Measurements from ENCODE around the gene PDZD7. TPM values are rescaled to one million over a fixed set of nuclear protein-coding genes. Genes with fewer than 3 reads are reported as not detected.

The PDZD7 gene
- total RNA-seq, 1 donor from 2014 or later = not detected

GRCh38 chr10:100968062-100968736 lies 62.7 kb downstream of the PDZD7 start:
- peaks cover 4% of the 10 kb centered on the region for H4K20me1 ChIP-seq (ENCODE audit: low read depth)
- Mint-ChIP-seq H3K27me3 (ENCODE audit: insufficient read depth, low read depth) (peaks cover 10% of the 10 kb centered on the region), H3K4me3 (peak overlapping the region; percentile 85), H3K9me3 (no peaks in the 10 kb centered on the region), H3K4me1 (peaks cover 31% of the 10 kb centered on the region), H3K27ac (no peak overlapping the region), H3K36me3 (peaks cover 3% of the 10 kb centered on the region)
- no peaks in the 10 kb centered on the region for H3K79me2 ChIP-seq (ENCODE audit: low read depth)
- H3K9ac ChIP-seq = no peak overlapping the region
- H3K27me3 ChIP-seq = peaks cover 20% of the 10 kb centered on the region
- H3F3A ChIP-seq (ENCODE audit: low read depth) = peaks cover 33% of the 10 kb centered on the region
- H3K9me3 ChIP-seq (ENCODE audit: low read depth) = no peaks in the 10 kb centered on the region
- H3K36me3 ChIP-seq = no peaks in the 10 kb centered on the region
- H3K4me2 ChIP-seq = no peak overlapping the region
- no peak overlapping the region for H3K27ac ChIP-seq
- H3K4me1 ChIP-seq = peaks cover 13% of the 10 kb centered on the region
- DNase-seq (ENCODE audit: low spot score) = no peak
- peak overlapping the region; percentile 69 for H3K4me3 ChIP-seq
- H2AFZ ChIP-seq (replicated peaks) = peak overlapping the region; percentile 91
- TF ChIP-seq EZH2phosphoT487 (IDR thresholded peaks at IDR 0.05) = no peak

DNA sequence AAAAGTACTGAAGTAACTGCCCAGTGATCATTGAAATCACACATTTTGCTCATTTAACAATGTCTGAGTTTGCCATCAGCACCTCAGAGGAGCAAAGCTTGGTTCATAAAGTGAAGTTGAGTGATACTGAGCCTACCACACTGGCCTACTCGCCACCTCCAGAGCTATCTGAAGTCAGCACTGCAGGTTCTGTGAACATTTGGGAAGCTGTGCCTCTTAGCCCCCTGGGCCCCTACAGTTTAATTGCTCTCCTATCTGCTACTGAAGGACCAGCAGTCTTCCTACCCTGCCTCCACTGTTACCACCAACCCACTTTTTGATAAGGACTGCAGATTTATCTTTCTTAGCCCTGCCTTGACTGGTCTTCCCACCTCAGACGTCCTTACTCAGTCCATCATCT lies 63.6 kb downstream of the PDZD7 start:
- Histone ChIP-seq H2AFZ (replicated peaks) (no peak overlapping the region), H3K79me2 (ENCODE audit: low read depth) (no peaks in the 10 kb centered on the region), H3K36me3 (peaks cover 2% of the 10 kb centered on the region), H4K20me1 (ENCODE audit: low read depth) (peaks cover 4% of the 10 kb centered on the region), H3F3A (ENCODE audit: low read depth) (peaks cover 38% of the 10 kb centered on the region), H3K4me2 (no peak overlapping the region), H3K9ac (no peak overlapping the region), H3K9me3 (ENCODE audit: low read depth) (no peaks in the 10 kb centered on the region), H3K4me3 (no peak overlapping the region), H3K27ac (no peak overlapping the region), H3K4me1 (peaks cover 13% of the 10 kb centered on the region), H3K27me3 (peaks cover 20% of the 10 kb centered on the region)
- TF ChIP-seq EZH2 (IDR thresholded peaks at IDR 0.05) (no peak), CTCF (IDR thresholded peaks at IDR 0.05) (no peak), EZH2phosphoT487 (IDR thresholded peaks at IDR 0.05) (no peak)
- Mint-ChIP-seq H3K4me1 (peaks cover 26% of the 10 kb centered on the region), H3K4me3 (no peak overlapping the region), H3K27me3 (ENCODE audit: insufficient read depth, low read depth) (peaks cover 7% of the 10 kb centered on the region), H3K9me3 (no peaks in the 10 kb centered on the region), H3K27ac (no peak overlapping the region), H3K36me3 (peaks cover 9% of the 10 kb centered on the region)
- DNase-seq (ENCODE audit: low spot score) = no peak

- peaks cover 8% of the 10 kb centered on the region for H3K4me1 ChIP-seq
- H3K9me3 ChIP-seq (ENCODE audit: low read depth) = no peaks in the 10 kb centered on the region
- Mint-ChIP-seq H3K27ac (no peak overlapping the region), H3K36me3 (peaks cover 9% of the 10 kb centered on the region), H3K4me3 (no peak overlapping the region), H3K9me3 (no peaks in the 10 kb centered on the region), H3K27me3 (ENCODE audit: insufficient read depth, low read depth) (peaks cover 7% of the 10 kb centered on the region), H3K4me1 (peaks cover 22% of the 10 kb centered on the region)
- no peak for DNase-seq (ENCODE audit: low spot score)
- peaks cover 20% of the 10 kb centered on the region for H3K27me3 ChIP-seq
- H3K27ac ChIP-seq = no peak overlapping the region
- H3K36me3 ChIP-seq = peaks cover 7% of the 10 kb centered on the region
- no peaks in the 10 kb centered on the region for H3K79me2 ChIP-seq (ENCODE audit: low read depth)
- H4K20me1 ChIP-seq (ENCODE audit: low read depth) = peaks cover 4% of the 10 kb centered on the region
- no peak overlapping the region for H3K9ac ChIP-seq
- H2AFZ ChIP-seq (replicated peaks) = no peak overlapping the region
- peaks cover 38% of the 10 kb centered on the region for H3F3A ChIP-seq (ENCODE audit: low read depth)
- TF ChIP-seq EZH2 (IDR thresholded peaks at IDR 0.05) (no peak), CTCF (IDR thresholded peaks at IDR 0.05) (no peak), EZH2phosphoT487 (IDR thresholded peaks at IDR 0.05) (no peak)
- H3K4me2 ChIP-seq = no peak overlapping the region
- H3K4me3 ChIP-seq = no peak overlapping the region
These were observed 64.0 kb downstream of the PDZD7 start for GRCh38 chr10:100966887-100967286.

DNA sequence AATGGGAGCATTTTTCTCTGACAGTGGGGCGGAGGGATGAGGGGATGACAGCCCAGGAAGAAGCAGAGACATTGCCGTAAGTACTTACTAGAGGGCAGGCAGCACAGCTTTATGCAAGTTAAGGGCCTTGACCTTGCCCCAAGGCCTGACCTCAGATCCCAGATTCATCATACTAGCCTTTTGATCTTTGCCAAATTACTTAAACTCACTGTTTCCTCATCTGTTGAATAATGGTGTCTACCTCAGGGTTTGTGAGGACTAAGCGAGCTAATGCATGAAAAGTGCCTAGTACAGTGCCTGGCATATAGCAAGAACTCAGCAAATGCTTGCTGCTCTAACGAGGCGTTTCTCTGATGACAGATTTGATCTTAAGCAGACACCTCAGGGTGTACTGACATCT lies 65.1 kb downstream of the PDZD7 start:
- Histone ChIP-seq H3K79me2 (ENCODE audit: low read depth) (no peaks in the 10 kb centered on the region), H3K4me1 (no peaks in the 10 kb centered on the region), H3K9me3 (ENCODE audit: low read depth) (no peaks in the 10 kb centered on the region), H3K27me3 (peaks cover 20% of the 10 kb centered on the region), H3K4me3 (no peak overlapping the region), H3K27ac (no peak overlapping the region), H3K36me3 (peaks cover 9% of the 10 kb centered on the region), H2AFZ (replicated peaks) (no peak overlapping the region), H3K4me2 (no peak overlapping the region), H3F3A (ENCODE audit: low read depth) (peaks cover 31% of the 10 kb centered on the region), H4K20me1 (ENCODE audit: low read depth) (peaks cover 4% of the 10 kb centered on the region), H3K9ac (no peak overlapping the region)
- H3K27ac Mint-ChIP-seq = no peak overlapping the region
- no peak overlapping the region for H3K4me3 Mint-ChIP-seq
- no peak for DNase-seq (ENCODE audit: low spot score)
- peaks cover 7% of the 10 kb centered on the region for H3K27me3 Mint-ChIP-seq (ENCODE audit: insufficient read depth, low read depth)
- no peaks in the 10 kb centered on the region for H3K9me3 Mint-ChIP-seq
- H3K4me1 Mint-ChIP-seq = peaks cover 12% of the 10 kb centered on the region
- TF ChIP-seq EZH2 (IDR thresholded peaks at IDR 0.05) (no peak), CTCF (IDR thresholded peaks at IDR 0.05) (no peak), EZH2phosphoT487 (IDR thresholded peaks at IDR 0.05) (no peak)
- H3K36me3 Mint-ChIP-seq = peaks cover 11% of the 10 kb centered on the region
